Measurements from ENCODE around the gene ACOT2.
"Not testable (repeated sequence)": the region's sequence is repeated elsewhere in the genome, so short reads cannot be mapped to it uniquely, and the experiment has no call there.

ACOT2 gene

DNA sequence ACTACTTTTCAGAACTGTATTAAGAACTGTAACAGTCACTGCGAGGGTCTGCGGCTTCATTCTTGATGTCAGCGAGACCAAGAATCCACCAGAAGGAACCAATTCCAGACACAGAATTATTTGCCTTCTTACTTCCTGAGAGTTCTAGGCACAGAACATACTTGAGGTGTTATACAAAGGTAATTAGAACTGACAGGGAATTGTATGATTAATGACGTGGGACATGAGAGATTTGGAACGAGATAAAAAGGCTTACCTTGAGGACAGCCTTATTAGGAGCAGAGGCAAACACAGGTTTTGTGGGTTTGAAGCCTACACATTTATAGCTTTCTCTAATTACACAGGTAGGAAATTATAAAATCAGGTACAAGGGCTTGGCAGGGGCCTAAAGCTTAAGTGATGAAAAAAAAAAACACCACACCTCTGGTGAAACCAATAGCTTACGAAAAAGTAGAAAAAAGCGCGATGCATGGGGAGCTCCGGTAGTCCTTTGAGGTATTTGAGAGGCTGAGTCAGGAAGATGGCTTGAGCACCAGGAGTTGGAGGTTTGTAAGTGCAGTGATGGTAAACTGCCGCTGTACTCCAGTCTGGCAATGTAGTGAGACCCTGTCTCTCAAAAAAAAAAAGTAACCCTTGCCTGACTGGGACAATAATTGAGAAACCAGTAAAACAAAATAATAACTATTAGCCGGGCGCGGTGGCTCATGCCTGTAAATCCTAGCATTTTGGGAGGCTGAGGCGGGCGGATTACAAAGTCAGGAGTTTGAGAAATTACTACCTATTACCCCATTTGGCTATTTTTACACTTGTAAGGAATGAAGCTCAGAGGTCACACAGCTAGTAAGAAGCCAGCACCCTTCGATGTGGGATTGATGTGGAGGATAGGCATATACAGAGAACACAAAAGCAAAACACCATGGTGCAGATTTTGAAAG is 795 bp upstream of the ACOT2 start:
- no peak for DNase-seq

- DNase-seq: not testable (repeated sequence)
These were observed 178 bp upstream of the ACOT2 start for GRCh38 chr14:73568886-73569184.

DNA sequence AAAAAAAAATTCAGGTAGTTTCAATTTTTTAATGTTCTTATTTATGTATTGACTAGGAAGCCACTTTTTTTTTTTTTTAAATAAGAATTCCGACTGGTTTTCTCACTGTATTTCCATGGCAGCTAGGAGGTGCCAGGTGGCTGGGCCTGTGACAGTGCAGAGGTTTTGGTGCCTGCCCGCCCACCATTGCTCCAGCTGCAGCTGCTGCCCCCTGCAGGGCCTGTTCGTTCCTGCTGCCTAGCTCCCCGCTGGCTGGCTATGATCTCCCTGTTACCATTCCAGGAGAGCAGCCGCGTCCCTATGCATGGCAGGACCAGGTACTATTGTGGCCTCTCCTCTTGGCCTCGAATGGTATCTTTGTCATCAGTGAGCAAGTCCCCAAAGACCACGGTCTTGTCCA is 1.9 kb downstream of the ACOT2 start:
- DNase-seq: peak in 2 of 4 experiments; percentile 55 to 69

- not testable (repeated sequence) for DNase-seq
These were observed 4.0 kb downstream of the ACOT2 start for GRCh38 chr14:73573034-73573433.

- DNase-seq: not testable (repeated sequence)
These were observed 4.7 kb downstream of the ACOT2 start for GRCh38 chr14:73573740-73574139.

DNA sequence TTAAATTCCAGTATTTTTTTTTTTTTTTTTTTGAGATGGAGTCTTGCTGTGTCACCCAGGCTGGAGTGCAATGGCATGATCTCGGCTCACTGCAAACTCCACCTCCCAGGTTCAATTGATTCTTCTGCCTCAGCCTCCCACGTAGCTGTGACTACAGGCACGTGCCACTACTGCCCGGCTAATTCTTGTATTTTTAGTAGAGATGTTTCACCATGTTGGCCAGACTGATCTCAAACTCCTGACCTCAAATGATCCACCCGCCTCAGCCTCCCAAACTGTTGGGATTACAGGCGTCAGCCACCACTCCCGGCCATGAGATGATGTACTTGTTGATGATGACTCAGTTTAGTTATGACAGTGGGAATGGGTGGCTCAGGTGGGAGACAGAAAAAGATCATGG is 5.2 kb downstream of the ACOT2 start:
- peak; percentile 34 to 69 (median 52) for DNase-seq

- DNase-seq: no peak
These were observed 7.4 kb downstream of the ACOT2 start for GRCh38 chr14:73576391-73576790.

- not testable (repeated sequence) for DNase-seq
These were observed 8.2 kb downstream of the ACOT2 start for GRCh38 chr14:73577214-73577613.

GRCh38 chr14:73582102-73582979 is 13.3 kb downstream of the ACOT2 start:
- DNase-seq: peak; percentile 34 to 63 (median 60)

DNA sequence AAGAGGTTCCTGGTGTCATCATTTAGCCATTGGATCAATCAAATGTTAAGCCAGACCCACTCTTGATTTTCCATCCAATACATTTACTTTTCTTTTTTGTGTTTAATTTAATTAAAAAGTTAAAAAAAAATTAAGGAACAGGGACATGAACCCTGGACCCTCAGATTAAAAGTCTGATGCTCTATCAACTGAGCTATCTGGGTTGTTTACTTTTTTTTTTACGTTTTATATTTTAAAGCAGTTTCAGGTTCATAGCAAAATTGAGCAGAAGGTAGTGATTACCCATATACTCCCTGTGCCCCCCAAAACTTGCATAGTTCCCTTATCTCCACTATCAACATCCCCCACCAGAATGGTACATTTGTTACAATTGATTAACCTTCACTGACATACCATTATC is 19.7 kb downstream of the ACOT2 start:
- no peak for DNase-seq

DNA sequence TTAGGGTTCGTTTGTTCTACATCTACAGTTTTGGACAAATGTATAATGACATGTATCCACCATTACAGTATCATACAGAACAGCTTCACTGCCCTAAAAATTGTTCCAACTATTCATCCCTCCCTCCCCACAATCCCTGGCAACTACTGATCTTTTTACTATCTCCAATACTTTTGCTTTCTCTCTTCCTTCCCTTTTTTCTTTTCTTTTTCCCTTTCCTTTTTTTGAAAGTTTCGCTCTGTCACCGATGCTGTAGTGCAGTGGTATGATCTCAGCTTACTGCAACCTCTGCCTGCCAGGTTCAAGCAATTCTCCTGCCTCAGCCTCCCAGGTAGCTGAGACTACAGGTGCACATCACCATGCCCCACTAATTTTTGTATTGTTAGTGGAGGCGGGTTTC is 20.1 kb downstream of the ACOT2 start:
- DNase-seq: no peak

GRCh38 chr14:73590673-73591004 is 21.6 kb downstream of the ACOT2 start:
- DNase-seq: not testable (repeated sequence)

- DNase-seq: peak; percentile 44 to 84 (median 62)
These were observed 22.9 kb downstream of the ACOT2 start, which contains the start of gene ACOT4 for GRCh38 chr14:73591690-73592449. TSS of gene ACOT4 (plus strand) at chr14:73591873. CDS start at chr14:73591960, 87 bp downstream.

GRCh38 chr14:73594491-73594890 is 25.5 kb downstream of the ACOT2 start:
- no peak for DNase-seq

DNA sequence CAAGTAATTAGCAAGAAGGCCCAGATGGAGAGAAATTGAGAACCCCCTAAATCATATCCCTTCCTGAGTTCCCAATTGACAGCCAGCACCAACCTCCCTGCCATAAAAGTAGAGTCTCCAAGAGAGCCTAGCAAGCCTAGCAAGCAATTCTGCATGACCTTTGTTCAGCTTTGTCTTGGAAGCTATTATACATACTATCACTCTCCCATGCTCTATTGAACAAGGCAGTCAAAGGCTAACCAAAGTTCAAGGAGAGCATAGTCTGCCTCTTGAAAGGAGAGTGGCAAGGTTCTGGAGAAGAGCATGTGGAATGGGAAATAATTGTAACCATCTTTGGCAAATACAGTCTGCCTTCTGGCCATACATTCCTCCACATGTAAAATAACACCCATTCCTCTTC is 30.5 kb downstream of the ACOT2 start:
- DNase-seq: no peak

- DNase-seq: no peak
These were observed 34.0 kb downstream of the ACOT2 start for GRCh38 chr14:73602994-73603393.

GRCh38 chr14:73606271-73606670 is 37.3 kb downstream of the ACOT2 start:
- no peak for DNase-seq

DNA sequence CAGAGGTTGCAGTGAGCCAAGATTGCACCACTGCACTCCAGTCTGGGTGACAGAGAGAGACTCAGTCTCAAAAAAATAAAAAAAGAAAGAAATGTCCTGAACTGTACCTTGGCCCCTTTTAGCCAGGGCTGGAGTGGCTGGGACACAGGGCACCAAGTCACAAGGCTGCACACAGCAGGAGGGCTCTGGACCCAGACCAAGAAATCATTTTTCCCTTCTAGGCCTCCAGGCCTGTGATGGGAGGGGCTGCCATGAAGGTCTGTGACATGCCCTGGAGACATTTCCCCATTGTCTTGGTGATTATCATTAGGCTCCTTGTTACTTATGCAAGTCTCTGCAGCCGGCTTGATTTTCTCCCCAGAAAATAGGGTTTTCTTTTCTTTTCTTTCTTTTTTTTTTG is 38.2 kb downstream of the ACOT2 start:
- DNase-seq: no peak

GRCh38 chr14:73610687-73611086 is 41.7 kb downstream of the ACOT2 start:
- no peak for DNase-seq

- DNase-seq: peak; percentile 62 to 87 (median 78)
These were observed 43.5 kb downstream of the ACOT2 start, which contains the start of gene ACOT6 for GRCh38 chr14:73612339-73613045. TSS of gene ACOT6 (plus strand) at chr14:73612517. CDS start at chr14:73612572, 55 bp downstream.

DNA sequence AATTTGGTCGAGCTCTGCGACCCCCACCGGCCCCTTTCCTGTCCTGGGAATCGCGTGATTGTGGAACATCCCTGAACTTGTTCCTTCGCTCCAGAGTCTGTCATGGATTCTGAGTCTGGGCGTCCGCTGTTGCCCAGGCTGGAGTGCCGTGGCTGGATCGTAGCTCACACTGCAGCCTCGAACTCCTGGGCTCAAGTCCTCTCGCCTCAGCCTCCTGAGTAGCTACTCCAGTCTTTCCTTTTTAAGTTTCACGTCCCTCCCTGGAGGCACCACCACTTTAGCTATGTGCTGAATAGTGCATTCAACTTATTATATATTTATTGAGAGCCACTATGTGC is 44.0 kb downstream of the ACOT2 start:
- DNase-seq: peak in 1 of 4 experiments; percentile 13

DNA sequence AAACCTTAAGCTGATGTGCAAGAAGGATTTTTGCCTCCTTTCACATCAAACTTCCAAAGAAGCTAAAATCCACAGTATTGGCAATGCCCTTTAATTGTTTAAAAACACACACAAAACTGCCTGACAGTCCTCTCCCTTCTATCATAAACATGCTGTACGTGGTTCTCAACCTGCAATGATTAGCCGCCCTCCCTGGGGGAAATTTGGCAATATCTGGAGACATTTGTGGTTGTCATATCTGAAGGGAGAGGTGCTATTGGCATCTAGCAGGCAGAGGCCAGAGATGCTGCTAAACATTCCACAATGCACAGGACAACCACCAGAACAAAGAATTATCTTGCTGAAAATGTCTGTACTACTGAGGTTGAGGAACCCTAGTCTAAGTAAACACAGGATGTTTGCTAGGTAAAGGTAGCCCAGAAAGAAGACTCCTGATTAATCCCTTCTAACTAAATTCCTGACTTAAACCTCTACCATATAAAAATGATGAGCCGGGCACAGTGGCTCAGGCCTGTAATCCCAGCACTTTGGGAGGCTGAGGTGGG is 44.5 kb downstream of the ACOT2 start:
- DNase-seq: no peak
